Fibroblast of pulmonary artery (primary cell): ENCODE measurements around the gene FHOD3.

Experiments used
- DNase-seq: peaks from one replicate; pipeline ENCODE4 v3.0.0-alpha.2; 2010; ENCODE audit warnings: low read depth
- H3K4me3 ChIP-seq: replicated peaks from 2 replicates; pipeline ENCODE4 v1.5.1; 2011; ENCODE audit warnings: low read depth, mild to moderate bottlenecking, control low read depth, low read length, moderate library complexity
- TF ChIP-seq, protein P1 (sequence below): IDR thresholded peaks from 2 replicates; pipeline ENCODE4 v1.5.1; 2011; ENCODE audit warnings: mild to moderate bottlenecking, control low read depth, low read length, inconsistent platforms; ENCODE audit errors: missing control alignments

FHOD3 gene

GRCh38 chr18:36602071-36602470 is 304.6 kb downstream of the FHOD3 start:
- no peak overlapping the region for H3K4me3 ChIP-seq
- DNase-seq: no peak
- TF ChIP-seq, protein P1, sequence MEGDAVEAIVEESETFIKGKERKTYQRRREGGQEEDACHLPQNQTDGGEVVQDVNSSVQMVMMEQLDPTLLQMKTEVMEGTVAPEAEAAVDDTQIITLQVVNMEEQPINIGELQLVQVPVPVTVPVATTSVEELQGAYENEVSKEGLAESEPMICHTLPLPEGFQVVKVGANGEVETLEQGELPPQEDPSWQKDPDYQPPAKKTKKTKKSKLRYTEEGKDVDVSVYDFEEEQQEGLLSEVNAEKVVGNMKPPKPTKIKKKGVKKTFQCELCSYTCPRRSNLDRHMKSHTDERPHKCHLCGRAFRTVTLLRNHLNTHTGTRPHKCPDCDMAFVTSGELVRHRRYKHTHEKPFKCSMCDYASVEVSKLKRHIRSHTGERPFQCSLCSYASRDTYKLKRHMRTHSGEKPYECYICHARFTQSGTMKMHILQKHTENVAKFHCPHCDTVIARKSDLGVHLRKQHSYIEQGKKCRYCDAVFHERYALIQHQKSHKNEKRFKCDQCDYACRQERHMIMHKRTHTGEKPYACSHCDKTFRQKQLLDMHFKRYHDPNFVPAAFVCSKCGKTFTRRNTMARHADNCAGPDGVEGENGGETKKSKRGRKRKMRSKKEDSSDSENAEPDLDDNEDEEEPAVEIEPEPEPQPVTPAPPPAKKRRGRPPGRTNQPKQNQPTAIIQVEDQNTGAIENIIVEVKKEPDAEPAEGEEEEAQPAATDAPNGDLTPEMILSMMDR: no peak

DNA sequence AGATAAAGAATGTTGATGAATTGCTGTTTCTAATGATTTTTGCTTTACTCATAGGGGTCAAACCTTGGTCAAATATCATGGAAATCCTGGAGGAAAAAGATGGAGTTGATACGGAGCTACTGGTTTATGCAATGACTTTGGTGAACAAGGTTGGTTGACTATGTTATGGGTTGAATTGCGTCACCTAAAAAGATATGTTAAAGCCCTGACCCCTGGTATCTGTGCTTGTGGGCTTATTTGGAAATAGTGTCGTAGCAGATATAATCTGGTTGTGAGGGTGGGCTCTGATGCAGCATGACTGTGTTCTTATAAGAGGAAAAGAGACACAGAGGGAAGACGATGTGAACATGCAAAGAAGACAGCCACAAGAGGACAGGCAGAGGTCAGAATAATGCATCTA is 305.1 kb downstream of the FHOD3 start:
- TF ChIP-seq, protein P1: no peak
- H3K4me3 ChIP-seq: no peak overlapping the region
- no peak for DNase-seq

DNA sequence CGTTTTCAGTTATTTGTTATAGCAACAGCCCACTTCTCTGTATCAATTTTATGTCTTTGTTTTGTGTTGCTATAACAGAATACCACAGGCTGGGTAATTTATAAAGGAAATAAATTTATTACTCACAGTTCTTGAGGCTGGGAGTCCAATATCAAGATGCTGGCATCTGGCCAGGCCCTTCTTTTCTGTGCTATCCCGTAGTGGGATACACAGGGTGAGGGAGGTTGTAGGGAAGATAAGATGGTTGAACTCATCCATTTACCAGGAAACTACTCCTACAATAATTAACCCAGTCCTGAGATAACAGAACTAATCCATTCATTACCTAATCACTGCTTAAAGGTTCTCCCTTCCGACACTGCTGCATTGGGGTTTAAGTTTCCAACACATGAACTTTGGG is 310.6 kb downstream of the FHOD3 start:
- TF ChIP-seq, protein P1: no peak
- peak; percentile 26 for DNase-seq
- no peak overlapping the region for H3K4me3 ChIP-seq

DNA sequence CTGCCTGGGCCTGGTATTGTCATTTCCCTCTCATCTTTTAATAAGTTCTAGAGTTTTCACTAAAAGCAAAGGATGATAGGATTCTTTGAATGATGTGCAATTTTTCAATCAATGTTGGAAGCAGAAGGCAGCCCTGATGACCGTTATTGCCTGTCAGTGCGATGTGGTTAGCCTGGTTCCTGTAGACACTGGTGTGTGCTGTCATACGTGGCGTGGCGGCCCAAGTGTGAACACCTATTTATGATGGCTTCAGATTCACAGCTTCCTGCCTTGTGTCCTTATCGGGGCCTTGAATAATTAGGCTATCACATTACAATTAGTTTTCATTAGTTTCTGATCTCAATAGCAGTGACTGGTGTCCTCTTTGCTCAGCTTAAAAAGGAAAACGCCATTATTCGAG is 312.7 kb downstream of the FHOD3 start:
- no peak overlapping the region for H3K4me3 ChIP-seq
- TF ChIP-seq, protein P1: no peak
- no peak for DNase-seq

DNA sequence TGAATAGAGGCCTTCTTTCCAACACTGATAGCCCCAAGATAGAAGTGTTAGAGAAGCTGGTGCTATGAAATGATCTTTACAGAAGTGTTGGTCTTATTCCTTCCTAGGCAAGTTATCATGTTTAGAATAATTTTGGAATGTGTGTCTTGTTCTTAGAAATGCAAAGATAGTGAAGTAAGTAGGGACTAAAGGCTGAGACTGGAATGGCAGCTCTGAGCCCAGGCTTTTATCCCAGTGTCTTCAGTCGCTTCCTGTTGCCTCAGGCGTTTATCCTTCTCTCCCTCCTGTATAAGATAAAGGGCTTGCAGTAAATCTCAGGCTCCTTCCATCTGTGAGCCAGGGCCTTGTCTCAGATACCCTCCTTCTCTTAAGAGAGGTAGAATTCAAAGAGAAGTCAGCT is 313.1 kb downstream of the FHOD3 start:
- no peak for DNase-seq
- H3K4me3 ChIP-seq: no peak overlapping the region
- TF ChIP-seq, protein P1: no peak

- TF ChIP-seq, protein P1: no peak
- H3K4me3 ChIP-seq: no peak overlapping the region
- no peak for DNase-seq
Measured at GRCh38 chr18:36613069-36613468, 315.6 kb downstream of the FHOD3 start.

- DNase-seq: no peak
- TF ChIP-seq, protein P1: no peak
- H3K4me3 ChIP-seq: no peak overlapping the region
Measured at GRCh38 chr18:36613810-36614209, 316.3 kb downstream of the FHOD3 start.
